Measurements from ENCODE around the gene FAM13A. TPM values are rescaled to one million over a fixed set of nuclear protein-coding genes. Genes with fewer than 3 reads are reported as not detected.

The FAM13A gene
- total and polyA plus RNA-seq, 12 donors: 10.1 to 61.6 (median 29.1) TPM

DNA sequence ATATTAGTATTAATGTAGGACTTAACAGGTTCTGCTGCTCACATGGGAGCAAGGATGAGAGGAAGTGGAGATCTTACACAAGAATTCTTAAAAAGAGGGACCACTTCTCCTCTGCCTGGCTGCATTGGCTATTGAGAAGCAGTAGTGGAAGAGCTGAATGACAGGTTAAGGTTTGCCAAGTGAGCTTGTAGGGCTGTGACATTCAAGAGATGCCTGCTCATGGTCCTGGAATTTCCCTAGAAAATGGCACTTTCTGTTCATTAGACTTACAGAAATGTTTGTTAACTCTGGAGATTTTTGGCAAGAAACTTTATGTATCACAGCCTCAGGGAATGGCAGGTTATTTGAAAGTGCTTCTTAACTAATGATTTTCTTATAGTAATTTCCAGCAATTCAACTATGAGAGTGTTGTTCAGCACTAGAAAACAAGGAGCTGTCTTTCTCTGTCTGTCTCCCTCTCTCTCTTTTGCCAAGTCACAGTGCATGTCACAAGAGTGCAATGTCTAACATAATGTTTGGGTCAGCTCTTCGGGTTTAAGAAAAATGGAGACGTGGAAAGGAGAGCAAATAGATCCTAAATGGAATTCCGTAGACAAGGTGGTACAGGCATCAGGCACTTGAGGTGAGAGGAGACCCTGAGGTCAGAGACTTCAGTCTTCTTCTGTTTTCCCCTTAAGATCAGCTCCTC, 351.0 kb downstream of the FAM13A start:
- peaks cover 0 to 10% of the 10 kb centered on the region in 2 donors for H3K36me3 ChIP-seq (replicated peaks in 1 of 2)
- TF ChIP-seq POLR2A (IDR thresholded peaks at IDR 0.05): no peak
- TF ChIP-seq, protein P1, sequence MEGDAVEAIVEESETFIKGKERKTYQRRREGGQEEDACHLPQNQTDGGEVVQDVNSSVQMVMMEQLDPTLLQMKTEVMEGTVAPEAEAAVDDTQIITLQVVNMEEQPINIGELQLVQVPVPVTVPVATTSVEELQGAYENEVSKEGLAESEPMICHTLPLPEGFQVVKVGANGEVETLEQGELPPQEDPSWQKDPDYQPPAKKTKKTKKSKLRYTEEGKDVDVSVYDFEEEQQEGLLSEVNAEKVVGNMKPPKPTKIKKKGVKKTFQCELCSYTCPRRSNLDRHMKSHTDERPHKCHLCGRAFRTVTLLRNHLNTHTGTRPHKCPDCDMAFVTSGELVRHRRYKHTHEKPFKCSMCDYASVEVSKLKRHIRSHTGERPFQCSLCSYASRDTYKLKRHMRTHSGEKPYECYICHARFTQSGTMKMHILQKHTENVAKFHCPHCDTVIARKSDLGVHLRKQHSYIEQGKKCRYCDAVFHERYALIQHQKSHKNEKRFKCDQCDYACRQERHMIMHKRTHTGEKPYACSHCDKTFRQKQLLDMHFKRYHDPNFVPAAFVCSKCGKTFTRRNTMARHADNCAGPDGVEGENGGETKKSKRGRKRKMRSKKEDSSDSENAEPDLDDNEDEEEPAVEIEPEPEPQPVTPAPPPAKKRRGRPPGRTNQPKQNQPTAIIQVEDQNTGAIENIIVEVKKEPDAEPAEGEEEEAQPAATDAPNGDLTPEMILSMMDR (IDR thresholded peaks at IDR 0.05): no peak
- H3K27me3 ChIP-seq: no peaks in the 10 kb centered on the region
- peaks cover 0 to 9% of the 10 kb centered on the region in 2 donors for H3K4me1 ChIP-seq (replicated peaks in 1 of 2)
- no peak for DNase-seq
- 62 to 66% (median 64%) methylated on average over 3 of the region's 3 CpGs for WGBS, 4 donors
- intact Hi-C loops (cut with DNase I): loop anchor here (5.0 to 10.0 kb wide), 3 partner anchors 109 to 319 kb away; no protein-coding TSS in a partner anchor
- H3K27ac ChIP-seq: no peak overlapping the region
- no peak overlapping the region for H3K4me3 ChIP-seq
- no peaks in the 10 kb centered on the region for H3K9me3 ChIP-seq (replicated peaks in 1 of 3)

DNA sequence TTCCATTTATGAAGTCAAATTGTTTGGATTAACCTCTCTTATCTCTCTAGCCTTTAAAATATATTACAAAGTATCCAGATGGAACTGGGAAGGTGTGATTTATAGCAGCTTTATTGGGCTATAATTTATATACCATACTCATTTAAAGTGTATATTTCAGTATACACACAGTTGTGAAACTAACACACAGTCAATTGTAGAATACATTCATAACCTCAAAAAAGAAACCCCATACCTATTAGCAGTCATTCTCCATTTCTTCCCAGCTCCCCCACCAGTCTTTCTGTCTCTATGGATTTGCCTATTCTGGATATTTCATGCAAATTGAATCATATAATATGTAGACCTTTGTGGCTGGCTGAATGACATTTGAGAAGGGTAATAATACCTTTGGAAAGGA, 351.8 kb downstream of the FAM13A start:
- H3K9me3 ChIP-seq (replicated peaks in 1 of 3): no peaks in the 10 kb centered on the region
- H3K27ac ChIP-seq: no peak overlapping the region
- no peak overlapping the region for H3K4me3 ChIP-seq
- intact Hi-C loops (cut with DNase I): loop anchor here (5.0 to 10.0 kb wide), 3 partner anchors 110 to 320 kb away; no protein-coding TSS in a partner anchor
- no peaks in the 10 kb centered on the region for H3K27me3 ChIP-seq
- TF ChIP-seq, protein P1 (IDR thresholded peaks at IDR 0.05): no peak
- TF ChIP-seq POLR2A (IDR thresholded peaks at IDR 0.05): no peak
- no peak for DNase-seq
- H3K36me3 ChIP-seq (replicated peaks in 1 of 2): peaks cover 0 to 10% of the 10 kb centered on the region in 2 donors
- H3K4me1 ChIP-seq (replicated peaks in 1 of 2): peaks cover 0 to 9% of the 10 kb centered on the region in 2 donors

DNA sequence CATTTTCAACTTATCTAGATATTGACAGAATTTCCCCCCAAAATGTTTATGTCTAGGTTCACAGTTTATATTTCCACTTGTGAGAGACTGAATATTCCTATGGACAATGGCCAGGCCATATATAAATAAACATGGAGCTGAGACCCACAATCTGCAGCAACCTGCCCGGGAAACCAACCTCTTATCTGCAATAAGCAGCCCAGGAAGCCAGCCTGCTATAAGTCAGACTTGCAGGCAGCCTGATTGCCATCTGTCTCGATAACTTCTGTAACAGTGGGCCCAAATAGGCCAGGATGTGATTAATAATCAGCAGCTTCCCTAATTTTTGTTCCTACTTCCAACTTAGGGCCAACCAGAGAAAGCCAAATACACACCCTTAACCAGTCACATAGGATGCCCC, 354.2 kb downstream of the FAM13A start:
- Histone ChIP-seq H3K4me1 (replicated peaks in 1 of 2) (peaks cover 0 to 9% of the 10 kb centered on the region in 2 donors), H3K9me3 (replicated peaks in 1 of 3) (no peaks in the 10 kb centered on the region), H3K27ac (no peak overlapping the region), H3K4me3 (no peak overlapping the region), H3K36me3 (replicated peaks in 1 of 2) (peaks cover 0 to 10% of the 10 kb centered on the region in 2 donors), H3K27me3 (no peaks in the 10 kb centered on the region)
- TF ChIP-seq, protein P1 (IDR thresholded peaks at IDR 0.05): no peak
- no peak for TF ChIP-seq POLR2A (IDR thresholded peaks at IDR 0.05)
- intact Hi-C loops (cut with DNase I): loop anchor here in 1 of 2 donors (10.0 kb wide), 2 partner anchors 112 to 322 kb away; no protein-coding TSS in a partner anchor
- WGBS, 4 donors: 75 to 85% (median 82%) methylated on average over 2 of the region's 2 CpGs
- no peak for DNase-seq

DNA sequence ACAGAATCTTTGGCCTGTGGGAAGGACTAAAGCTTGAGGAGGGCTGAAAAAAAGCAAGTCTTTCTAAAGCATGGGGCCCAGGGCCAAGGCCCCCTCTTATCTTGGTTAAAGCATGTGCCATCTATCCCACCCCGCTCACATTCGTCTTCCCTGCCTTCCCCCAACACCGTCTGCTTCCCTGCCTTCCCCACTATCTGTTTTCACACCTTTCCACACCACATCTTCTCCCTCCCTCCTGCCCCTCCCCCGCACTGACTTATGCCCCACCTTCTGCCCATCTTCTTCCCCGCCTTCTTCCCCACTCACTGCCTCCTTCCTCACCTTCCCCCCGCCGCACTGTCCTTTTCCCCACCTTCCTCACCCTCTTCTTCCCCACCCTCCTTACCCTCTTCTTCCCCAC, 358.5 kb downstream of the FAM13A start:
- TF ChIP-seq, protein P1 (IDR thresholded peaks at IDR 0.05): no peak
- no peak for TF ChIP-seq POLR2A (IDR thresholded peaks at IDR 0.05)
- Histone ChIP-seq H3K36me3 (replicated peaks in 1 of 2) (no peaks in the 10 kb centered on the region), H3K4me3 (no peak overlapping the region), H3K9me3 (replicated peaks in 1 of 3) (no peaks in the 10 kb centered on the region), H3K4me1 (replicated peaks in 1 of 2) (no peaks in the 10 kb centered on the region), H3K27me3 (no peaks in the 10 kb centered on the region), H3K27ac (no peak overlapping the region)
- peak in 2 of 7 donors; percentile 9 to 23 for DNase-seq
- 92 to 96% (median 95%) methylated on average over 7 of the region's 7 CpGs for WGBS, 4 donors
- intact Hi-C loops (cut with DNase I): no loop called here
